OCI-LY7 (cell line): ENCODE results near the gene DNAJC1. TPM values are rescaled to one million over a fixed set of nuclear protein-coding genes. Genes with fewer than 3 reads are reported as not detected.
A peak's percentile ranks its signal among the peaks of the same experiment; 100 is the strongest.

ENCODE experiments used
- BruUV-seq: library from RNA; stranded (reverse); fragments of 400-500 nt; replicated peaks from 2 replicates; lab custom pipeline; 2021; lab: Mats Ljungman, UMichigan
- CTCF ChIA-PET: fragments of 300-600 bp; sonication (Branson Sonifier 250); formaldehyde crosslinking; loops from one replicate; lab custom pipeline; 2022; ENCODE audit warnings: antibody characterized with exemption; ENCODE audit not compliant: unreplicated experiment; lab: Charles Lee
- POLR2A ChIA-PET: fragments of 300-600 bp; sonication (Branson Sonifier 250); formaldehyde crosslinking; loops from one replicate; lab custom pipeline; 2022; ENCODE audit warnings: antibody characterized with exemption; lab: Charles Lee
- DNase-seq: peaks from one replicate; pipeline ENCODE4 v3.0.0-alpha.2; 2015; ENCODE audit warnings: low spot score
- H2AFZ ChIP-seq: fragments of 200-600 bp; sonication (generic), shearing (Covaris generic); 2 replicates; pipeline ENCODE4 v1.6.1; 2014; ENCODE audit warnings: mild to moderate bottlenecking, antibody characterized with exemption, low read length, moderate library complexity
- H3K27ac ChIP-seq: fragments of 200-600 bp; sonication (generic); 2 replicates; pipeline ENCODE4 v1.5.1; 2014; ENCODE audit warnings: mixed run types, low read depth, mild to moderate bottlenecking, moderate library complexity, low read length, inconsistent platforms; ENCODE audit not compliant: poor library complexity, severe bottlenecking
- H3K36me3 ChIP-seq: fragments of 200-600 bp; sonication (generic); 2 replicates; pipeline ENCODE4 v1.6.1; 2014; ENCODE audit warnings: mild to moderate bottlenecking, antibody characterized with exemption, low read length, moderate library complexity, mixed read lengths; ENCODE audit not compliant: insufficient read depth
- H3K4me1 ChIP-seq: fragments of 200-600 bp; sonication (generic); 2 replicates; pipeline ENCODE4 v1.5.1; 2014; ENCODE audit warnings: mild to moderate bottlenecking, low read length; ENCODE audit not compliant: insufficient read depth, poor library complexity, severe bottlenecking
- H3K4me2 ChIP-seq: fragments of 200-600 bp; sonication (generic); 2 replicates; pipeline ENCODE4 v1.6.1; 2014; ENCODE audit warnings: mild to moderate bottlenecking, low read length
- H3K4me3 ChIP-seq: fragments of 200-600 bp; sonication (generic); 2 replicates; pipeline ENCODE4 v1.5.1; 2014; ENCODE audit warnings: mild to moderate bottlenecking, low read depth, low read length; ENCODE audit not compliant: poor library complexity, severe bottlenecking
- H3K79me2 ChIP-seq: fragments of 200-600 bp; sonication (generic); 2 replicates; pipeline ENCODE4 v1.6.1; 2016; ENCODE audit warnings: low read depth, mild to moderate bottlenecking, low read length, moderate library complexity, mixed read lengths; ENCODE audit not compliant: insufficient read depth
- H3K9me2 ChIP-seq: fragments of 200-600 bp; sonication (generic); 2 replicates; pipeline ENCODE4 v1.6.1; 2016; ENCODE audit warnings: mild to moderate bottlenecking, low read length, mixed read lengths; ENCODE audit not compliant: insufficient read depth
- H3K9me3 ChIP-seq: fragments of 200-600 bp; sonication (generic); 2 replicates; pipeline ENCODE4 v1.6.1; 2014; ENCODE audit warnings: mild to moderate bottlenecking, mixed run types, low read length, mixed read lengths
- H4K20me1 ChIP-seq: fragments of 200-600 bp; sonication (generic); 2 replicates; pipeline ENCODE4 v1.6.1; 2014; ENCODE audit warnings: mild to moderate bottlenecking, antibody characterized with exemption, low read length, moderate library complexity, mixed read lengths; ENCODE audit not compliant: insufficient read depth
- CTCF ChIP-seq: fragments of 200-600 bp; sonication (generic); conservative IDR thresholded peaks from 2 replicates; pipeline ENCODE4 v1.5.1; 2014; ENCODE audit warnings: mild to moderate bottlenecking, antibody characterized with exemption, low read length, moderate library complexity, mixed read lengths
- EZH2phosphoT487 ChIP-seq: fragments of 200-600 bp; sonication (generic); IDR thresholded peaks from 2 replicates; pipeline ENCODE4 v1.6.1; 2018; ENCODE audit warnings: low read depth, borderline replicate concordance, mild to moderate bottlenecking, mixed run types, antibody characterized with exemption, low read length, moderate library complexity, mixed read lengths
- intact Hi-C: fragments of 100-400 bp; cut with micrococcal nuclease; formaldehyde crosslinking; loops from one replicate; pipeline ENCODE4 v1.10.0; 2022; ENCODE audit not compliant: unreplicated experiment
- total RNA-seq, 2 experiments: library from RNA; depleted of rRNA in 1 of 2; stranded (reverse); fragments of >200 nt in 1 of 2; shearing (Covaris generic) in 1 of 2; gene quantifications; 2 replicates each; pipeline ENCODE4 v1.2.3, GENCODE V29; 2014 to 2022

The DNAJC1 gene
- total RNA-seq, 2 experiments from 2014 or later, result 7.1 to 16.9 TPM

- intact Hi-C loops, result no loop called here
- POLR2A ChIA-PET, result interaction anchor here (0.6 kb wide), 1 partner anchor 651 kb away, joined by 4 read pairs; no protein-coding TSS in a partner anchor
- H3K4me1 ChIP-seq, result no peaks in the 10 kb centered on the region
Observed at GRCh38 chr10:21727452-21728168, 275.9 kb downstream of the DNAJC1 start.

GRCh38 chr10:21726601-21727225 lies 276.8 kb downstream of the DNAJC1 start:
- ChIA-PET POLR2A (interaction anchor here (0.7 kb wide), 1 partner anchor 204 kb away, joined by 8 read pairs; no protein-coding TSS in a partner anchor), CTCF (no interaction called here)
- Histone ChIP-seq H3K36me3 (peaks cover 54% of the 10 kb centered on the region), H3K9me3 (no peaks in the 10 kb centered on the region), H3K9me2 (no peaks in the 10 kb centered on the region), H3K79me2 (no peaks in the 10 kb centered on the region), H3K4me1 (no peaks in the 10 kb centered on the region), H4K20me1 (0 out of 2 replicates have a peak, but pooled peaks cover under 1% of the 10 kb centered on the region), H2AFZ (no peak overlapping the region), H3K4me2 (no peak overlapping the region), H3K27ac (no peak overlapping the region), H3K4me3 (no peak overlapping the region)
- BruUV-seq, result no TSS peak
- no peak for TF ChIP-seq CTCF
- TF ChIP-seq EZH2phosphoT487, result no peak
- intact Hi-C loops, result no loop called here
- DNase-seq, result no peak

More at GRCh38 chr10:21727452-21728168, 275.9 kb downstream of the DNAJC1 start:
- H3K9me2 ChIP-seq, result no peaks in the 10 kb centered on the region
- H3K4me3 ChIP-seq, result no peak overlapping the region
- no peak overlapping the region for H3K27ac ChIP-seq
- no TSS peak for BruUV-seq
- no peak for TF ChIP-seq EZH2phosphoT487
- CTCF ChIA-PET, result no interaction called here
- DNase-seq, result no peak
- H3K79me2 ChIP-seq, result no peaks in the 10 kb centered on the region
- H3K36me3 ChIP-seq, result peaks cover 63% of the 10 kb centered on the region
- H4K20me1 ChIP-seq, result 0 out of 2 replicates have a peak, but pooled peaks cover 3% of the 10 kb centered on the region
- no peak overlapping the region for H3K4me2 ChIP-seq
- no peak overlapping the region for H2AFZ ChIP-seq
- no peaks in the 10 kb centered on the region for H3K9me3 ChIP-seq

GRCh38 chr10:21724687-21725367 lies 278.7 kb downstream of the DNAJC1 start:
- H3K4me2 ChIP-seq, result no peak overlapping the region
- intact Hi-C loops, result no loop called here
- BruUV-seq, result no TSS peak
- no peak overlapping the region for H3K4me3 ChIP-seq
- H3K36me3 ChIP-seq, result peaks cover 42% of the 10 kb centered on the region
- no peak overlapping the region for H2AFZ ChIP-seq
- H3K79me2 ChIP-seq, result no peaks in the 10 kb centered on the region
- H3K4me1 ChIP-seq, result no peaks in the 10 kb centered on the region
- H3K9me3 ChIP-seq, result no peaks in the 10 kb centered on the region
- no peak overlapping the region for H3K27ac ChIP-seq
- POLR2A ChIA-PET, result interaction anchor here (0.6 to 1.4 kb wide), 8 partner anchors 10 to 427 kb away, joined by 3 to 16 read pairs (median 3); no protein-coding TSS in a partner anchor
- no peaks in the 10 kb centered on the region for H3K9me2 ChIP-seq
- CTCF ChIA-PET, result no interaction called here
- peak; percentile 38 for DNase-seq
- TF ChIP-seq EZH2phosphoT487 (no peak), CTCF (no peak)
- H4K20me1 ChIP-seq, result no peaks in the 10 kb centered on the region
